ENCODE data around the gene CPAMD8.

CPAMD8 gene

DNA sequence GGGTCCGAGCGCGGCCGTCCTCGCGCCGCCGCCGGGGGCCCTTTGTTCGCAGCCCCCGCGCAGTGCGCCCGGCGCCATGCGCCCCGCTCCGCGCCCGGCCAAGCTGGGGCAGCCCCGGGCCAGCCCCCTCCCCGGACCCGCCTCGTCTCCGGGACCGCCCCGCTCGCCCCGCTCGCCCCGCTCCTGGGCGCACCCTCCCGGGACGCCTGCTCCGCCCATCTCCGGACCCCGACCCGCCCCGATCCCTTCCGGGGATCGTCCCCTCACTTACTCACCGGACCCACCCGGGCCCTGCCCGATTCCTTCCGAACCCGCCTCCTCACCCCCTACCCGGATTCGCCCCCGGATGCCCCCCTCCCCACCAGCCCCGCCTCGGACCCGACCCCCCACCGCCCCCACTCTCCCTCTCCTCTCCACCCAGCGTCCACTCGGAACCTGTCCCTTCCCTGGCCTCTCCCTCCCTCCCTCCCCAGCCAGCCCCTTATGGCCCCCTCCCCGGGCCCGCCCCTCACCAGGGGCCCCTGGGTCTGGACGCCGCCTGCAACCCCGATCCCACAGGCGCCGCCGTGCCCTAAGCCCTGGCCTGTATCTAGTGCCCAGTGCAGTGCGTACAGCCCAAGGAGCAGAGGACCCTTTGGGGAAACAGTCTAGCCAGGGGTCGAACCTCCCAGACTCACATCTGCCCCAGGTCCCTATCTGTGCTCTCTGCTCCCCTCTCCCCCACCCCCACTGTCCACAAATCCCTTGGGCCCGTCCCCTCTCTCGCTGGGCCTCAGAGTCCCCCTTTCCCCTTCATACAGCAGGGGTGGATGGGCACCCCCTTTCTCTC, at the start of gene CPAMD8:
Gene CPAMD8, minus strand, starts transcription at position 105 of the 829 bp plus-strand sequence. CDS start 168 bp downstream, outside the sequence.
- no peak for DNase-seq (ENCODE audit: low read depth in 1 of 2, low spot score in 1 of 2)

DNA sequence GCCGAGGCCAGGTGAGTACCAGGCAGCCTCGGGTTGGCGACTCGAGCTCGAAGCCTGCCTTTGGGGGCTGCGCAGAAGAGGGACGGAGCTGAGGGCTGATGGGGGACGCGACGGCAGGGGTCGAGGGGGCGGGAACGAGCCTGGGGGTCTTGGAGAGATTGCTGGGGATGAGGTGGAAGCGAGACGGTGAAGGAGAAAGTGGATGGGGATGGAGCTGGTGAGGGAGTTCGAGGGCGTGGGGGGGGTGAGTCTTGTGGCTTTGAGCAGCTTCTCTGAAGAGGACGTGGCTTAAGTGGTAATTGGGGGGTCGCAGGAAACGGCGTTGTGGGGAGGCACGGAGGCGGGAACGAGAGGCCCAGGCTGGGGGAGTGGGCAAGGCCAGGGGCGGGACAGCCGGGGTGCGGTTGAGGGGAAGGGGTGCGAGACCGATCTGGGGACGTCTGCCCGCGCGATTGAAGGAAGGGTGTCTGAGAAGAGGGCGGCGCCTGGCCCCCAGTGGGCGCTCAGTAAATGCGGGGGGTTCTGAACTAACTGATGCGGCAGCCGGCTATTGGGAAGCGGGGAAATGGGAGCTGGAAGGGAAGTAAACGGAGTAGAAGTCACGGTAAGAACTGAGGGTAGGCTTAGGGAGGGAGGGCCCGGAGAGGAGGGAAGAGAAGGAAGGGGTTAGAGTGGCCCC, 49.4 kb upstream of the CPAMD8 start:
- DNase-seq (ENCODE audit: low read depth in 1 of 2, low spot score in 1 of 2), result peak in 1 of 2 donors; percentile 30

DNA sequence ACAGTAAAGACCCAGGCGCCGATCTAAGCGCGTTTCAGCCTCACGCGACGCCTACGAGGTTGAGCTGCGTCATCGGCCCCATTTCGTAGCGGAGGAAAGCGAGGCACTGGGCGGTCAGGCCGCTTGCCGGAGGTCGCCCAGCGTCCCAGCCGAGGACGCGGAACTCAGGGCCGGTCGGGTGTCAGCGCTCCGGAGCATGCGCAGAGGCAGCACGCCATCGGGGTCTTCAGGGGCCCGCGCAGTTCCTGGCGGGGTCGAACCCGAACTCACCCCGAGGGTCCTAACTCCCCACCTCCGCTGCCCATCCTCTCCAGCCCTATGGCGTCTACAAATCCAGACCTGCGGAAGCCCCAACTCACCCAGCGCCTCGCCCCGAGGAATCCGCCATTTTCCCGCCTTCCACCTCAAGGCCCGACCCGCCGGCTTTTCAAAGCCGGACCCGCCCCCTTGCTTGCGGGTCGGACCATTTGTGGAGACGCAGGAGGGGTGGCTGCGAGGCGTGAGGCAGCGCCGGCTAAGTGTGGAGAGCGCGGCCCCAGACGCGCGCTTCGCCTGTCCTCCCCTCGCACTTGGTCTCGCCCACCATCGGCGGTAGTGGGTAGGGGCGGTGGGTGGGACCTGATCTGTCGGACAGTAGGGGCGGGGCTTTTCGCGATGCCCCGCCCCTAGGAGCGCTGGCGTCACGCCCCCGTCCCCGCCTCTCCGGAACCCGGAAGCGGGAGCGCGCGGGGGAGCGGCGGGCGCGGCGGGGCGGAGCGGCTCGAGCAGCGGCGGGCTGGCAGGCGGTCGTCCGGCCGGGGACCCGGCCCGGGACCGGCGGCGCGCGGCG, 48.6 kb upstream of the CPAMD8 start, which contains the start of the genes HAUS8 and MYO9B:
Gene HAUS8, minus strand, starts transcription at position 418 of the 829 bp plus-strand sequence. Its CDS starts 30 bp downstream, at position 388.
Gene MYO9B, plus strand, starts transcription at position 743 of the 829 bp plus-strand sequence. CDS start 25,941 bp downstream, outside the sequence.
- peak; percentile 98 to 100 for DNase-seq (ENCODE audit: low read depth in 1 of 2, low spot score in 1 of 2)

DNA sequence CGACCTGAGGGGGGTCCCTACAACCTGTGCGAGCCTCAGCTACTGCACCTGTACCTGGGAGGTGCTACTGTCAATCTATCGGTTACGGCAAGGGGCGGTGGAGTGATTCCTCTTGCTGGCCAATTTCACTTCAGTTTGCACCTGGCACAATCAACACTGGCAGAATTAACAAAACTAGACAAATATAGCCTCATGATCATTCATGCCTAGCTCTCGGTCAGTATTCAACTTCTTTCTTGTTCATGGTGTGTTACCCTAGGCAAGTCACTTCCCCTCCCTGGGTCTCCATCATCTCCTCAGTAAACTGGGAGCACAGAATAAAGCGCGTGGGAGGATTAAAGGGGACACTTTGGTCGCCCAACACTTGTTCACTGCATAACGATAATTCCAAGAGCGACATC, 48.0 kb upstream of the CPAMD8 start:
- no peak for DNase-seq (ENCODE audit: low read depth in 1 of 2, low spot score in 1 of 2)

DNA sequence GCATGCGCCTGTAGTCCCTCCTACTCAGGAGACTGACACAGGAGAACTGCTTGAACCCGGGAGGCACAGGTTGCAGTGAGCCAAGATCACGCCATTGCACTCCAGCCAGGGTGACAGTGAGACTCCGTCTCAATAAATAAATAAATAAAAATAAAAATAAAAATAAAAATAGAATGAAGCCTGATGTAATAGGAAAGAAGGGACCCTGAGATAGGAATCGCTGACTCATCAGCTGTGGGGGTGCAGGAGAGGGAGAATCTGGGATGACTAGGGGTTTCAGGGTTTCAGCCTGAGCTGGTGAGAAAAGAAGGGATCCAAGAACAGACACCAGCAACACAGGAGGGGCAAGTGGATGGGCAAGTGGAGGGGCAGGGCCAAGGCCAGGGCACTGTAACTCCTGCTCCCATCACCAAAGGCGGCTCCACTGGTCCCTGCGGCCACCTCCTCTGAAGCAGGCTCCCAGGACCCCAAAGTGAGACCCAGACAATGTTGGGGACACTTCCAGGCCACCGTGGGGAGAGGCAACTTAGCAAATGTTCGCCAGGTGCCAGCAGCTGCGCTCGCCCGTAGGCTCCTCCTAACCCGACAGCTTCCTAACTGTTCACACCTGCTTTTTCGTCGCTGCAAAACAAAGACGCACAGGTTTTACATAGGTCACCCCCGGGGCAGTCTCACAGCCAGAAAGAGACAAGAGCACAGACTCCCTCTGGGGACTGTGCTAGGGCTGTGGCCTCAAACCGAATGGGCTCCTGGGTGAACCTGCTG, 47.4 kb upstream of the CPAMD8 start:
- DNase-seq (ENCODE audit: low read depth in 1 of 2, low spot score in 1 of 2), result no peak

DNA sequence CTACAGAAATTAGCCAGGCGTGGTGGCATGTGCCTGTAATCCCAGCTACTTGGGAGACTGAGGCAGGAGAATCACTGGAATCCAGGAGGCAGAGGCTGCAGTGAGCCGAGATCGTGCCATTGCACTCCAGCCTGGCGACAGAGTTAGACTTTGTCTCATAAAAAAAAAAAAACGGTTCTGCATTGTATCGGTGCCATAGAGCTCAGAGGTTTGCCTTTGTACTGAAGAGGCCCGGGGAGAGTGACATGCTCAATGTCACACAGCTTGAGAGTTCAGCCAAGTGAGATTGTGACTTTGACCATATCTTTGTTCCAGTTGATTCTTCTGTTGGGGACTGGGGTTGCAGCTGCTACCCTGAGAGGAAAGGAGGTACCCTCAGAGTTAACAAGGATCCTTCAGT, 44.3 kb upstream of the CPAMD8 start:
- DNase-seq (ENCODE audit: low read depth in 1 of 2, low spot score in 1 of 2), result no peak

DNA sequence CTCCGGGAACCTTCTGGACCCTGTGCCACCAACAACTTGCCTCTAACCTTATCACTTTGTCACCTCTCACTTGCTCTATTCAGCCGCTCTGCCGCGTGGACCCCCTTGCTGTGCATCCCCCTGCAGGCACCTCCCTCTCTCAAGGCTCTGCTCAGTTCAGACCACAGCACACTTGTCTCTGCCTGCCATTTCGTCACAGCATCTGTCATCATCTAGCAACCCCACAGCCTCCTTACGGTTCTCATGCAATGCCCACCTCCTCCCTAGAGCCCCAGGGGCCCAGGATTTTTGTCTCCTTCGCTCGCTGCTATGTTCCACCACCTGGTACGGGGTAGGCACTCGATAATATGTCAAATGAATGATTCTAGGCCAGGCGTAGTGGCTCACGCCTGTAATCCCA, 43.8 kb upstream of the CPAMD8 start:
- DNase-seq (ENCODE audit: low read depth in 1 of 2, low spot score in 1 of 2), result no peak

DNA sequence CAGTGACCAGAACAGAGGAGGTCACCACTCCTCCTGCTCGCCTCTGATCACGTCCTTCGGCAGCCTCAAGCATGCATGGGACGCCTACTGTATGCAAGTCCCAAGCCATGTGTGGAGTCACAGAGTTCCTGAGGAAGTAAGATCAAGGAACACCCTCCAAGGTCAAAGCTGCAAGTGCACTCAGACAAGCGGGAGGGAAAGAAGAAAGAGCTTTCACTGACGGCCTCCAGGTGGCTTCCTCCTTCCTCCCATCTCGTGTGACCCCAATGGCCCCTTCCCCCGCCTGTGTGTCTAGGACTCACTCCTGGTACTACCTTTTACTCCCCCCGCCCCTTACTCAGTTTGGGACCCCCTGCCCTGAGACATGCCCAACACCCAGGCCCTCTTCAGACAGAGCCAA, 42.6 kb upstream of the CPAMD8 start:
- no peak for DNase-seq (ENCODE audit: low read depth in 1 of 2, low spot score in 1 of 2)

DNA sequence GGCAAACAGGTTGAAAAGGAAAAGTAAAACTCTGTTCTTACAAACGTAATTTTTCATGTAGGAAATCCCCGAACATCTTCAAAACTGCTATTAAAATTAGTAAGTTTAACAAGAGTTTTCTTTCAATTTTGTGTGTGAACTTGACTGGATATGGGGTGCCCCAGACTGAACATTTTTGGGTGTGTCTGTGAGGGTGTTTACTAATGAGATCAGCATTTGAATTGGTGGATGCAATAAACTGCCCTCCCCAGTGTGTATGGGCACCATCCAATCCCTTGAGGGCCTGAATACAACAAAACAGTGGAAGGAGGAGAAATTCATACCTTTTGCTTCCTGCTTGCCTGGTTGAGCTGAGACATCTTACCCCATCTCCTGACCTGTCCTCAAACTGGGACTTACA, 36.8 kb upstream of the CPAMD8 start:
- no peak for DNase-seq (ENCODE audit: low read depth in 1 of 2, low spot score in 1 of 2)

DNA sequence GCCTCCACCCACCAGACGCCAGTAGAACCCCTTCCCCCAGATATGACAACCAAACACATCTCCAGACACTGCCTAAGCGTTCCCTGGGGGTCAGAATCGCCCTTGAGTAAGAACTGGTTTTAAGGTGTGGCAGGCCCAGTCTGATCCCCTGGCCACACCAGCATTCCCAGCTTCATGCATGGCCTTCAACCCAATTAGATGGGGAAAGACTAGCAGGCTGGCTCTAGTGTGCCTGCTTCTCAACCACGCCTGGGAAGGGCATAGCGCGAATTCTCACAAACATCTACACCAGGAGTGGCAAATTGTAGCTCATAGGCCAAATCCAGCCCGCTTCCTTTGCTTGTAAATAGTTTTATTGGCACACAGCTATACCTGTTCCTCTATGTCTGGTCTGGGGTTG, 35.1 kb upstream of the CPAMD8 start:
- DNase-seq (ENCODE audit: low read depth in 1 of 2, low spot score in 1 of 2), result no peak

DNA sequence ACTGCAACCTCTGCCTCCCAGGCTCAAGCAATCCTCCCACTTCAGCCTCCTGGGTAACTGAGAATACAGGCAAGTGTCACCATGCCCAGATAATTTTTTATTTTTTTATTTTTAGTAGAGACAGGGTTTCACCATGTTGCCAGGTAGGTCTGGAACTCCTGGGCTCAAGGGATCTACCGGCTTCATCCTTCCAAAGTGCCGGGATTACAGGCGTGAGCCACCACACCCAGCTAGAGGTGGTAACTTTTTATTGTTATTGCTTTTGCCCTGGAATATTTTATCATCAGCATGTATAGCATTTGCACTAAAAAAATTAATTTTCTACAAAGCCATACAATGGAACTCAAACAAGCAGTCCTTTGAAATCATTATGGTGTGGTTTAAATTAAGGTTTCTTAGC, 34.6 kb upstream of the CPAMD8 start:
- DNase-seq (ENCODE audit: low read depth in 1 of 2, low spot score in 1 of 2), result no peak

DNA sequence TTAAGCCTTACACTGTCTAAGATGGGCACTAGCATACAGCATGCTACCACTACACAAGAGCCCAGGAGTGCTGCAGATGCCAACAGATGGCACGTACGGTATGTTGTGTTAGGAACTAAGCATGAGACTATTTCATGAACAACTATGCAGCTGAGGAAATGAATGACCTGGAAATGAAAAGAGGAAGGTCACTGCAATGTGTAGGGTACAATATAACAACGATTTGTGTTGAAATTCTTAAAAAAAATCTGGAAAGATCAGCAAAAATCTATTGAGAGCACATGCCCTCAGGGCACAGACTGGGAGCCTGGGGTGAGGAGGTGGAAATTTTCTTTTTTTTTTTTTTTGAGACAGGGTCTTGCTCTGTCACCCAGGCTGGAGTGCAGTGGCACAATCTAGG, 34.2 kb upstream of the CPAMD8 start:
- DNase-seq (ENCODE audit: low read depth in 1 of 2, low spot score in 1 of 2), result no peak

DNA sequence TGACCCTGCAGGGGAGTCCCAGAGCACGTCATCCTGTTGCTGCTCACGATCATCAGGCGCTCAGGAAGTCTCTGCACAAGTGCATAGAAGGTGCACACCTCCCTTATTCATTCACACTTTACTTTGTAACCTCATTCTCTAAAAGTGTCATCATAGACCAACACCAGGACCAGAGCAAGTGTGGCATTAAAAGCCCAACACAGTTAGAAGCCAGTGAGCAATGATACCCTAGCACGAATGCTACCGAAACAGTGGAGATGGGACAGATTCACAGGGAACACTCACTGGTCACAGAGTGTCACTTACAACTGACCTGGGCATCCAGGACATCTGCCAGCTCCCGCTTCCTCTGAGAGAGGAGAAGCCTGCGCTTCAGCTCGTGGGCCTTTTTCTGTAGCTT, 31.6 kb upstream of the CPAMD8 start:
- DNase-seq (ENCODE audit: low read depth in 1 of 2, low spot score in 1 of 2), result no peak

DNA sequence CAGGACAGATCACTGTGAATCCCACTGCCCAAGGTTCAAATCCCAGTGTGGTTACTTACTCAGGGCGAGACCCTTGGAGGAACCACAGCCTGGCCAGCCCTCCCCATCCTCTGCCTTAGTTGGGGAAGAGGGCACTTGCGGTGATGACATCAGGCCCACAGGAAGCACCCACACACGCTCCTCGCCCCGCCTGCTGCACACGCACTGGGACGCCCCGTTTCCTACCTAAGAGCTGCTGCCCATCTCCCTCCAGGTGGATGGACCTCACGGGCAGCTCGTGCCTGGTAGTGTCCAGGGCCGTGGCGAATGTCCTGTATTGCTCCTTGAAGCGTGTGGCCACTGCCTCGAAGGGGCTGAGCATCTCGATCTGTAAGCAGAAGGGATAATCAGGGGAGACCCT, 29.0 kb upstream of the CPAMD8 start:
- DNase-seq (ENCODE audit: low read depth in 1 of 2, low spot score in 1 of 2), result no peak

DNA sequence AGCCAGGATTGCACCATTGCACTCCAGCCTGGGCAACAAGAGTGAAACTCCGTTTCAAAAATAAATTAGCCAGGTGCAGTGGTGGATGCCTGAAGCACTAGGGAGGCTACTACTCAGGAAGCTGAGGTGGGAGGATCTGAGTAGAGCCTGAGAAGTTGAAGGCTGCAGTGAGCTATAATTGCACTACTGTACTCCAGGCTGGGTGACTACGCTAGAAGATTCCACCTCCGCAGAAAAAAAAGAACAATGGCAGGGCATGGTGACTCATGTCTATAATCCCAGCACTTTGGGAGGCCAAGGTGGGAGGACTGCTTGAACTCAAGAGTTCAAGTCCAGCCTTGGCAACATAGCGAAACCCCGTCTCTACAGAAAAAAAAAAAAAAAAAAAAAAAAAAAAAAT, 28.1 kb upstream of the CPAMD8 start:
- DNase-seq (ENCODE audit: low read depth in 1 of 2, low spot score in 1 of 2), result no peak

DNA sequence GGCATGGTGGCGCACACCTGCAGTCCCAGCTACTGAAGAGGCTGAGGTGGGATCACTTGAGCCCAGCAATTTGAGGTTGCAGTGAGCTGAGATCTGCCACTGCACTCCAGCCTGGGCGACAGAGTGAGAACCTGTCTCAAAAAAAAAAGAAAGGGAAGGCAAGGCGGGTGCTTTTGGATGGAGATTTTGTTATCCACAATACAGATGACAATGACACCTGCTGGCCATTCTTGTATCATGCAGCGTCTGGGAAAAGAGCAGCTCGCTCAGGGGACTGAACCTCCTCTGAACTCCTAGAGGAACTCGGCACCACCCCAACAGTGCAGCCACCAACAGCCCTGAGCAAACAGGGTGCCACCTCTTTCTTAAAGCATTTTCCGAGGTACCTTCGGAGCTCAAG, 25.8 kb upstream of the CPAMD8 start:
- DNase-seq (ENCODE audit: low read depth in 1 of 2, low spot score in 1 of 2), result no peak

DNA sequence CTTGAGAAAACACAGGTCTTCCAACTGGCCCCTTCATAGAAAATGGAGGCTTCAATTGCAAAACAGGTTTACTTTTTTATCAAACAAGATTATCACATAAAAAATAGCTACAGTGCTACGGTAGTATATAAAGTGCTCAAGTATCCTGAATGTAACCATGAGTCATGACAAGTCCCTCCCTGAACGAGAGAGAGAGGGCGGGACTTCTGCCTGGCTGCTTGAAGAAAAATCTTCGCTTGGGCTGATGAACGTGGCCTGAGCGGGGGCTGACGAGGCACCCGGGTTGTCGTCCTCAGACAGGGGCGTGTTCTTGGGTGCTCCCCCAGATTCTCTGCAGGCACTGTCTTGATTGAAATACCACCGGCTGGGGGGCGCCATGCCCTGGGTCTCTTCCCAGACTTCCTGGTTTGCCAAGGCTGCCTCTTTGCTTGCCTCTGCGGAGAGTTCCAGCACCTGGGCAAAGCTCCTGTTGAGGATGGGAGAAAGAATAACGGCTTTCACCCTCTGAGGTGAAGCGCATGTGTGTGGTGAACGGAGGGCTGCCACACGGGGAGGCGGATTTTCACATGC, 23.2 kb upstream of the CPAMD8 start:
- DNase-seq (ENCODE audit: low read depth in 1 of 2, low spot score in 1 of 2), result no peak

DNA sequence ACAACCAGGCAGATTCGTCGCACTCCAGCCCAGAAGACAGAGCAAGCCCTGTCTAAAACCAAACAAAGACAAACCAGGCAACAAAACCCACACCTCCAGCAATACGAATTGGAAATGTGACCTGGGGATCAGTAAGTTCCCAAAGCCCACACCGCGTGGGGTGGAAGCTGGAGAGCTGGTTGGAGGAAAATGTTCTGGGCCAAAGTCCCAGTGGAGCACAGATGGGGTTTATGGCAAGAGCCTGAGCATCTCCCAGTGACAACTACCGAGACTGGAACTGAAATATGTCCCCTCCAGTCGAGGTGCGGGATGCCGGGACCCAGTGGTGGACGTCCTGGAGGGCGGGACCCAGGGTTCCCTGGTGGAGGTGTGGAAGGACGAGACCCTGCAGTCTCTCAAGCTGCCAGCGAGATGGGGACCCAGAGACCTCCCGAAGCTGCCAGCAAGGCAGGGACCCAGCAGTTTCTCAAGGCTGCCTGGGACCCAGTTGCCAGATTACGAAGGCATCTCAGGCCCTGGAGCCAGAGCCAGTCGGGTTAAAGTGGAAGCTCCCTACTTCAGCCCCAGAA, 22.4 kb upstream of the CPAMD8 start:
- DNase-seq (ENCODE audit: low read depth in 1 of 2, low spot score in 1 of 2), result no peak

DNA sequence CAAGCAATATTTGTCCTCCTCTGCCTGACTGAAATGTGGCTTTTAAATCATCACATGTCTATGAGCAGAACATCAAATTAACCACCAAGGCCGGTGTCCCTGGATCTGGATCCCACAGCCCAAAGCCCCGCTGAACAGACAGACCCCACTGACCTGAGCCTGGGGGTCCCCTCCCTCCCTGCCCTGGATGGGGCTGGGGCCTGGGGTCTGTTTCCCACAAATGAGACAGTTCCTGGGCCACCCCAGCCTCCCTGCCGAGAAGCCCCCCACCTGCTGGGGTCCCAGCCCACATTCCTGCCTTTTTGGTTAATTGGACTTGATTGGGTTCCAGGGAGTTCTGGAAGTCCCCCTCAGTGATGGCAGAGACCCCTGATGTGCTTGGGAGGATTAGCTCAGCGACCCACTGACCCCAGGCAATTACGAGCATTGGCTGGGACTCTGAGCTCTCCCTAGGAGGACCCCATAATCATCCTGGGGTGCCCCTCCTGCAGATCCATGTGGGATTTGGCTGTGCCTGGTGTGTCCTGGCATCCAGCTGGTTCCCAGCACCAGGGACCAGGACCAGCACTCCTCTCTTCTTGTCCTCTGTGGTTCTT, 19.4 kb upstream of the CPAMD8 start:
- no peak for DNase-seq (ENCODE audit: low read depth in 1 of 2, low spot score in 1 of 2)

DNA sequence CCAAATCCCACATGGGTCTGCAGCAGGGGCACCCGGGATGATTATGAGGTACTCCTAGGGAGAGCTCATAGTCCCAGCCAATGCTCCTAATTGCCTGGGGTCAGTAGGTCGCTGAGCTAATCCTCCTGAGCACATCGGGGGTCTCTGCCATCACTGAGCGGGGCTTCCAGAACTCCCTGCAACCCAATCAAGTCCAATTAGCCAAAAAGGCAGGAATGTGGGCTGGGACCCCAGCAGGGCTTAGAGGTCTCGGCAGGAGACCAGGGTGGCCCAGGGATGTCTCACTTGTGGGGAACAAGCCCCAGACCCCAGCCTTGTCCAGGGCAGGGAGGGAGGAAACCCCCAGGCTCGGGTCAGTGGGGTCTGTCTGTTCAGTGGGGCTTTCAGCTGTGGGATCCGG, 17.1 kb upstream of the CPAMD8 start:
- DNase-seq (ENCODE audit: low read depth in 1 of 2, low spot score in 1 of 2), result no peak
